Measurements from ENCODE around the gene SOX10.
A peak's percentile ranks its signal among the peaks of the same experiment; 100 is the strongest.

The SOX10 gene

DNA sequence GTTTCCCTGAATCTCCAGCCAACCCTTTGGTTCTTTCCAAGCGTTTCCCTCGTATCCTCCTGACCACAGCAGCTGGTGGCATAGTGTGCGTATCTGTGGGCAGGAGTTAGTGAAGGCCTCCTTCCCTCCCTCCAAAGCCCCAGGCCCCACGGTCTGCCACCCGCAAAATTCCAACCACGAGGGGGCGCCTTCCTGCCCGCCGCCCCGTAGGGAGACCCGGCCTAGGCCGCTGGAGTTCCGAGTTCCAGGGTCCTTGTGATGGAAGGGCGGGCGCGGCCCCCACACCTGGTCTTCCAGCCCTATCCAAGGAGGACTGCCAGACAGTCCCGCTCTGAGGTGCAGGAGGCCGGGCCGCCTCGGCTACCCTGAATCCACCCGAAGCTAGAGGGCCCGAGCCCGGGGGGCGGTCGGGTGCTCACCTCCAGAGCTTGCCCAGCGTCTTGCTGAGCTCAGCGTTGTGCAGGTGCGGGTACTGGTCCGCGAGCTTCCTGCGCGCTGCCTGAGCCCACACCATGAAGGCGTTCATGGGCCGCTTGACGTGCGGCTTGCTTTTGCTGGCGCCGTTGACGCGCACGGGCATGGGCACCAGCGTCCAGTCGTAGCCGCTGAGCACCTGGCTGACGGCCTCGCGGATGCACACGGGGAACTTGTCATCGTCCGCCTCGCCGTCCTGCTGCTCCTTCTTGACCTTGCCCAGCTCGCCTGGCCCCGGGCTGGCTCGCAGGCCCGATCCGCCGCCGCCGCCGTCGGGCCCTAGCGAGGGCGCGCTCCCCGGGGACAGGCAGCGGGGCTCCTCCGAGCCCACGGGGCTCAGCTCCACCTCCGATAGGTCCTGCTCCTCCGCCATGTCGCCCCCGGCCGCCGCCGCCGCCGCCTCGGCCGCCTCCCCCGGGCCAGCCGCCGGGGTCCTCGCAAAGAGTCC lies 1.2 kb downstream of the SOX10 start (continued):
- no peak for TF ChIP-seq ZNF157 (tag by site-specific recombination; IDR thresholded peaks at IDR 0.05)
- no peak for TF ChIP-seq ZNF24 (tag by site-specific recombination; IDR thresholded peaks at IDR 0.05)

DNA sequence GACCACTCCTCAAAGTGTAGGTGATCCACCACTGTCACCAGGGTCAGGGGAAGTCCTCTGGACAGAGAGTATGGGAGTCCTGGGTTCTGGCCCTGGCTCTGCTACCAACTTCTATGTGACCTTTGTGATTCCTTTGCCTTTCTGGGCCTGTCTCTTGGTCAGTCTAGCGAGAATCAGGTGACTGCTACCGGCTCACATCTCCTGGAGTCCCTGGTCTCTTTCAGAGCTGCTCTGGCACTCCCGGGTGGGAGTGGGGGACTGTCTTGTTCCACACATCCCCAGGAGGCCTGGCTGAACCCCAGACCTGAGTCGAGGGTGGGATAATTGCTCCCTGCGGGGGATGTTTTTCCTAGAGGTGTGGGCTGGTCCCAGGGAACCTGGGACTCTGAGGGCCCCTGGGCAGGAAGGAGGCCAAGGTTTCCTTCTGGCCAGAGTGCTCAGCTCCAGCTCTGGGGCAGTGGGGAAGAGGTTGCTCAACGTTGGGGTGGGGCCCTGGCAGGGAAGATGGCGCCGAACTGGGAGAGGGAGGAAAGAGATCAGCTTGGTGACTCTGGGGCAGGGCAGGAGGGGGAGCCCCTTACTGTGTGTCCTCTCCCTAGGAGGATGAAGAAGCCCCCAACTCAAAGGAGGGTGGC lies 2.1 kb downstream of the SOX10 start:
- CTCF ChIA-PET = interaction anchor here (4.7 kb wide), 1 partner anchor 17 kb away, joined by 22 read pairs; no protein-coding TSS in a partner anchor
- Histone ChIP-seq H3K9me3 (ENCODE audit: control insufficient read depth, insufficient read depth, low read depth, low read length) (no peaks in the 10 kb centered on the region), H3K4me3 (ENCODE audit: low read depth, low read length) (no peak overlapping the region), H3K27ac (ENCODE audit: extremely low read depth, low read depth, low read length) (no peak overlapping the region), H3K36me3 (ENCODE audit: control insufficient read depth in 2 of 2, insufficient read depth in 1 of 2, low read length in 2 of 2) (peaks cover 0 to 1% of the 10 kb centered on the region in 2 experiments; a peak in 1 of 3 replicates), H3K4me1 (ENCODE audit: control insufficient read depth, insufficient read depth, low read length) (no peaks in the 10 kb centered on the region)
- TF ChIP-seq ZFHX2 (tag by site-specific recombination; conservative IDR thresholded peaks at IDR 0.05) (0 out of 2 replicates have a peak, but pooled peaks have one; percentile 12), ZNF501 (tag by site-specific recombination; IDR thresholded peaks at IDR 0.05) (no peak), ZNF221 (tag by site-specific recombination; IDR thresholded peaks at IDR 0.05; ENCODE audit: borderline replicate concordance) (no peak), ZIC2 (tag by site-specific recombination; IDR thresholded peaks at IDR 0.05) (peak; percentile 42), GLIS1 (tag by site-specific recombination; IDR thresholded peaks at IDR 0.05) (peak; percentile 40)
- POLR2A ChIA-PET = no interaction called here

DNA sequence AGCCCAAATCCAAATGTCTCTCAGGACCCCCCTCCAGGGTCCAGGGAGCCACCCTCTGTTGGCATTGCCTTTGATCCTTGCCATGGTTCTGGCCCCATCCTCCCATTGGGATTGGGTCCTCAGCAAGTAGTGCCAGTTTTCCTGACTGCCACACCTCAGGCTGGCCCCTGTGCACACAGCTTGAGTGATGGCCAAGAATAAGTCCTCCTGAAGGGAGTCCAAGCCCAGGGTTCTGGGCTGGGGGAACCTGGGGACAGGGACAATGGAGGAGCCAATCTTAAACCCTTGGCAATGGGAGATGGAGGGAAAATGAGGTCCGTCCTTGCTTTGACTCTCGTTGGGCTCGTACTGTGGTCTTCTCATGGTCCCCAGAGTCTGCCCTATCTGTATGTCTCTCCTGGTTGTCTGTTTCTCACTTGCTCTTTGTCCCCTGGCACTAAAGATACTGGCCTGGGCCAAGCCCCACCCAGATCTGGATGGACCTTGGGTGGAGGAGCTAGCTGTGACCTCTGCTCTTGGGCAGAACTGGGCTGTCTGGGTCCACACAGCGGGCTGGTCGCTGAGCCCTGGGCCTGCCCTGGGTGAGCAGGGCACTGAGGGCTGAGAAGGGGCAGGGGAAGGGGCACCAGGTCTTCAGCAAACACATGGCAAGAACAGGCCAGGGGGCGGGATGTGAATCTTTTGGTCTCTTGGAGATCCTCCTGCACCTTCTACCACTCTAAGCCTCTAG lies 2.9 kb downstream of the SOX10 start:
- H3K27ac ChIP-seq (ENCODE audit: extremely low read depth, low read depth, low read length) = no peak overlapping the region
- POLR2A ChIA-PET = no interaction called here
- H3K9me3 ChIP-seq (ENCODE audit: control insufficient read depth, insufficient read depth, low read depth, low read length) = no peaks in the 10 kb centered on the region
- H3K36me3 ChIP-seq (ENCODE audit: control insufficient read depth in 2 of 2, insufficient read depth in 1 of 2, low read length in 2 of 2) = no peaks in the 10 kb centered on the region
- TF ChIP-seq, protein P1, sequence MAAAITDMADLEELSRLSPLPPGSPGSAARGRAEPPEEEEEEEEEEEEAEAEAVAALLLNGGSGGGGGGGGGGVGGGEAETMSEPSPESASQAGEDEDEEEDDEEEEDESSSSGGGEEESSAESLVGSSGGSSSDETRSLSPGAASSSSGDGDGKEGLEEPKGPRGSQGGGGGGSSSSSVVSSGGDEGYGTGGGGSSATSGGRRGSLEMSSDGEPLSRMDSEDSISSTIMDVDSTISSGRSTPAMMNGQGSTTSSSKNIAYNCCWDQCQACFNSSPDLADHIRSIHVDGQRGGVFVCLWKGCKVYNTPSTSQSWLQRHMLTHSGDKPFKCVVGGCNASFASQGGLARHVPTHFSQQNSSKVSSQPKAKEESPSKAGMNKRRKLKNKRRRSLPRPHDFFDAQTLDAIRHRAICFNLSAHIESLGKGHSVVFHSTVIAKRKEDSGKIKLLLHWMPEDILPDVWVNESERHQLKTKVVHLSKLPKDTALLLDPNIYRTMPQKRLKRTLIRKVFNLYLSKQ (tag by site-specific recombination; IDR thresholded peaks at IDR 0.05; ENCODE audit: borderline replicate concordance) = no peak
- TF ChIP-seq MEIS1 (CRISPR knock-in tag; IDR thresholded peaks at IDR 0.05; ENCODE audit: borderline replicate concordance) = no peak
- TF ChIP-seq ZNF560 (tag by site-specific recombination; IDR thresholded peaks at IDR 0.05; ENCODE audit: borderline replicate concordance) = no peak
- TF ChIP-seq ZSCAN23 (tag by site-specific recombination; IDR thresholded peaks at IDR 0.05) = no peak
- TF ChIP-seq ZNF324 (tag by site-specific recombination; IDR thresholded peaks at IDR 0.05) = no peak
- TF ChIP-seq ZNF701 (tag by site-specific recombination; IDR thresholded peaks at IDR 0.05) = no peak
- TF ChIP-seq, protein P2, sequence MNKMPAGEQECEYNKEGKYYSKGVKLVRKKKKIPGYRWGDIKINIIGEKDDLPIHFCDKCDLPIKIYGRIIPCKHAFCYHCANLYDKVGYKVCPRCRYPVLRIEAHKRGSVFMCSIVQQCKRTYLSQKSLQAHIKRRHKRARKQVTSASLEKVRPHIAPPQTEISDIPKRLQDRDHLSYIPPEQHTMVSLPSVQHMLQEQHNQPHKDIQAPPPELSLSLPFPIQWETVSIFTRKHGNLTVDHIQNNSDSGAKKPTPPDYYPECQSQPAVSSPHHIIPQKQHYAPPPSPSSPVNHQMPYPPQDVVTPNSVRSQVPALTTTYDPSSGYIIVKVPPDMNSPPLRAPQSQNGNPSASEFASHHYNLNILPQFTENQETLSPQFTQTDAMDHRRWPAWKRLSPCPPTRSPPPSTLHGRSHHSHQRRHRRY (tag by site-specific recombination; IDR thresholded peaks at IDR 0.05) = no peak
- no peak for TF ChIP-seq ZNF558 (tag by site-specific recombination; IDR thresholded peaks at IDR 0.05)
- no peak for TF ChIP-seq ZNF677 (tag by site-specific recombination; IDR thresholded peaks at IDR 0.05)
- no peak for TF ChIP-seq ZSCAN30 (tag by site-specific recombination; IDR thresholded peaks at IDR 0.05)
- TF ChIP-seq SP3 (tag by site-specific recombination; IDR thresholded peaks at IDR 0.05) = no peak
- TF ChIP-seq ZNF311 (tag by site-specific recombination; IDR thresholded peaks at IDR 0.05; ENCODE audit: borderline replicate concordance) = no peak
- TF ChIP-seq, protein P3, sequence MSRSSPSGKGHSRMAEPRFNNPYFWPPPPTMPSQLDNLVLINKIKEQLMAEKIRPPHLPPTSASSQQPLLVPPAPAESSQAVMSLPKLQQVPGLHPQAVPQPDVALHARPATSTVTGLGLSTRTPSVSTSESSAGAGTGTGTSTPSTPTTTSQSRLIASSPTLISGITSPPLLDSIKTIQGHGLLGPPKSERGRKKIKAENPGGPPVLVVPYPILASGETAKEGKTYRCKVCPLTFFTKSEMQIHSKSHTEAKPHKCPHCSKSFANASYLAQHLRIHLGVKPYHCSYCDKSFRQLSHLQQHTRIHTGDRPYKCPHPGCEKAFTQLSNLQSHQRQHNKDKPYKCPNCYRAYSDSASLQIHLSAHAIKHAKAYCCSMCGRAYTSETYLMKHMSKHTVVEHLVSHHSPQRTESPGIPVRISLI (tag by site-specific recombination; IDR thresholded peaks at IDR 0.05) = no peak
- TF ChIP-seq ZNF514 (tag by site-specific recombination; IDR thresholded peaks at IDR 0.05) = no peak
- TF ChIP-seq, protein P4, sequence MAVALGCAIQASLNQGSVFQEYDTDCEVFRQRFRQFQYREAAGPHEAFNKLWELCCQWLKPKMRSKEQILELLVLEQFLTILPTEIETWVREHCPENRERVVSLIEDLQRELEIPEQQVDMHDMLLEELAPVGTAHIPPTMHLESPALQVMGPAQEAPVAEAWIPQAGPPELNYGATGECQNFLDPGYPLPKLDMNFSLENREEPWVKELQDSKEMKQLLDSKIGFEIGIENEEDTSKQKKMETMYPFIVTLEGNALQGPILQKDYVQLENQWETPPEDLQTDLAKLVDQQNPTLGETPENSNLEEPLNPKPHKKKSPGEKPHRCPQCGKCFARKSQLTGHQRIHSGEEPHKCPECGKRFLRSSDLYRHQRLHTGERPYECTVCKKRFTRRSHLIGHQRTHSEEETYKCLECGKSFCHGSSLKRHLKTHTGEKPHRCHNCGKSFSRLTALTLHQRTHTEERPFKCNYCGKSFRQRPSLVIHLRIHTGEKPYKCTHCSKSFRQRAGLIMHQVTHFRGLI (tag by site-specific recombination; IDR thresholded peaks at IDR 0.05) = no peak
- CTCF ChIA-PET = interaction anchor here (0.7 to 4.7 kb wide), 2 partner anchors 16 to 135 kb away, joined by 3 to 22 read pairs; no protein-coding TSS in a partner anchor
- no peaks in the 10 kb centered on the region for H3K4me1 ChIP-seq (ENCODE audit: control insufficient read depth, insufficient read depth, low read length)
- no peak overlapping the region for H3K4me3 ChIP-seq (ENCODE audit: low read depth, low read length)
